Measurements from ENCODE around the gene COL25A1.

- TF ChIP-seq EZH2 (IDR thresholded peaks at IDR 0.05), result no peak
- no peak for TF ChIP-seq POLR2AphosphoS5 (IDR thresholded peaks at IDR 0.05; ENCODE audit: borderline replicate concordance, low read depth, low read length)
Observed at GRCh38 chr4:109015413-109015810, 287.0 kb downstream of the COL25A1 start.
